ENCODE results near the gene BCL11B. TPM values are rescaled to one million over a fixed set of nuclear protein-coding genes. Genes with fewer than 3 reads are reported as not detected.
"Not testable (repeated sequence)": the region's sequence is repeated elsewhere in the genome, so short reads cannot be mapped to it uniquely, and the experiment has no call there.

Gene BCL11B
- total RNA-seq, 1 donor from 2014 or later, result 2.6 TPM

GRCh38 chr14:99189201-99189801 lies 82.7 kb downstream of the BCL11B start:
- DNase-seq, result no peak
- Mint-ChIP-seq H3K4me3 (ENCODE audit: unreplicated experiment) (peak overlapping the region; percentile 67), H3K9me3 (ENCODE audit: unreplicated experiment) (peaks cover 4% of the 10 kb centered on the region), H3K27ac (ENCODE audit: unreplicated experiment) (peak overlapping the region; percentile 55), H3K27me3 (ENCODE audit: unreplicated experiment) (peaks cover 2% of the 10 kb centered on the region), H3K4me1 (ENCODE audit: low read depth, unreplicated experiment) (peaks cover 29% of the 10 kb centered on the region), H3K36me3 (ENCODE audit: unreplicated experiment) (no peaks in the 10 kb centered on the region)
- TF ChIP-seq CTCF (IDR thresholded peaks at IDR 0.05; ENCODE audit: partially characterized antibody, unreplicated experiment), result no peak

GRCh38 chr14:99188731-99189191 lies 83.2 kb downstream of the BCL11B start:
- DNase-seq, result peak; percentile 63
- Mint-ChIP-seq H3K4me1 (ENCODE audit: low read depth, unreplicated experiment) (peaks cover 29% of the 10 kb centered on the region), H3K9me3 (ENCODE audit: unreplicated experiment) (peaks cover 4% of the 10 kb centered on the region), H3K27ac (ENCODE audit: unreplicated experiment) (peak overlapping the region; percentile 55), H3K27me3 (ENCODE audit: unreplicated experiment) (peaks cover 2% of the 10 kb centered on the region), H3K36me3 (ENCODE audit: unreplicated experiment) (no peaks in the 10 kb centered on the region), H3K4me3 (ENCODE audit: unreplicated experiment) (peak overlapping the region; percentile 67)
- peak; percentile 63 for TF ChIP-seq CTCF (IDR thresholded peaks at IDR 0.05; ENCODE audit: partially characterized antibody, unreplicated experiment)

- no peak for DNase-seq
- H3K9me3 Mint-ChIP-seq (ENCODE audit: unreplicated experiment), result peaks cover 4% of the 10 kb centered on the region
- no peaks in the 10 kb centered on the region for H3K36me3 Mint-ChIP-seq (ENCODE audit: unreplicated experiment)
- peak overlapping the region; percentile 52 for H3K27ac Mint-ChIP-seq (ENCODE audit: unreplicated experiment)
- H3K4me3 Mint-ChIP-seq (ENCODE audit: unreplicated experiment), result no peak overlapping the region
- peaks cover 2% of the 10 kb centered on the region for H3K27me3 Mint-ChIP-seq (ENCODE audit: unreplicated experiment)
- TF ChIP-seq CTCF (IDR thresholded peaks at IDR 0.05; ENCODE audit: partially characterized antibody, unreplicated experiment), result no peak
- H3K4me1 Mint-ChIP-seq (ENCODE audit: low read depth, unreplicated experiment), result peaks cover 26% of the 10 kb centered on the region
Measured at GRCh38 chr14:99187858-99188257, 84.1 kb downstream of the BCL11B start.

- no peak for DNase-seq
- Mint-ChIP-seq H3K36me3 (ENCODE audit: unreplicated experiment) (no peaks in the 10 kb centered on the region), H3K9me3 (ENCODE audit: unreplicated experiment) (peaks cover 4% of the 10 kb centered on the region), H3K4me1 (ENCODE audit: low read depth, unreplicated experiment) (peaks cover 26% of the 10 kb centered on the region), H3K27me3 (ENCODE audit: unreplicated experiment) (peaks cover 2% of the 10 kb centered on the region), H3K4me3 (ENCODE audit: unreplicated experiment) (peak overlapping the region; percentile 56), H3K27ac (ENCODE audit: unreplicated experiment) (peak overlapping the region; percentile 45)
- no peak for TF ChIP-seq CTCF (IDR thresholded peaks at IDR 0.05; ENCODE audit: partially characterized antibody, unreplicated experiment)
Measured at GRCh38 chr14:99186956-99187690, 84.9 kb downstream of the BCL11B start.

- H3K9me3 Mint-ChIP-seq (ENCODE audit: unreplicated experiment); H3K36me3 Mint-ChIP-seq (ENCODE audit: unreplicated experiment); H3K27me3 Mint-ChIP-seq (ENCODE audit: unreplicated experiment); DNase-seq; H3K27ac Mint-ChIP-seq (ENCODE audit: unreplicated experiment); H3K4me3 Mint-ChIP-seq (ENCODE audit: unreplicated experiment): not testable (repeated sequence)
- peaks cover 23% of the 10 kb centered on the region for H3K4me1 Mint-ChIP-seq (ENCODE audit: low read depth, unreplicated experiment)
Measured at GRCh38 chr14:99186336-99186735, 85.7 kb downstream of the BCL11B start.

All from glutamatergic neuron (in vitro differentiated cells).